ENCODE measurements around the gene ABRACL.
A peak's percentile ranks its signal among the peaks of the same experiment; 100 is the strongest.

ABRACL gene

GRCh38 chr6:139054001-139054400 is 25.5 kb downstream of the ABRACL start:
- no peak for DNase-seq (ENCODE audit: low spot score)

GRCh38 chr6:139055709-139056108 is 27.2 kb downstream of the ABRACL start:
- no peak for DNase-seq (ENCODE audit: low spot score)

- DNase-seq (ENCODE audit: low spot score), result no peak
These were observed 29.5 kb downstream of the ABRACL start for GRCh38 chr6:139058029-139058428.

GRCh38 chr6:139060332-139060731 is 31.8 kb downstream of the ABRACL start:
- no peak for DNase-seq (ENCODE audit: low spot score)

GRCh38 chr6:139062932-139063646 is 34.5 kb downstream of the ABRACL start:
- no peak for DNase-seq (ENCODE audit: low spot score)

- no peak for DNase-seq (ENCODE audit: low spot score)
These were observed 36.6 kb downstream of the ABRACL start for GRCh38 chr6:139064981-139065665.

GRCh38 chr6:139066080-139066479 is 37.5 kb downstream of the ABRACL start:
- DNase-seq (ENCODE audit: low spot score), result no peak

GRCh38 chr6:139068846-139069245 is 40.3 kb downstream of the ABRACL start:
- DNase-seq (ENCODE audit: low spot score), result no peak

GRCh38 chr6:139073118-139073517 is 44.6 kb downstream of the ABRACL start:
- DNase-seq (ENCODE audit: low spot score), result peak; percentile 55

GRCh38 chr6:139079018-139079417 is 50.5 kb downstream of the ABRACL start:
- DNase-seq (ENCODE audit: low spot score), result no peak

- no peak for DNase-seq (ENCODE audit: low spot score)
These were observed 51.8 kb downstream of the ABRACL start for GRCh38 chr6:139080255-139080920.

- DNase-seq (ENCODE audit: low spot score), result no peak
These were observed 52.9 kb downstream of the ABRACL start for GRCh38 chr6:139081471-139081870.

- DNase-seq (ENCODE audit: low spot score), result no peak
These were observed 53.8 kb downstream of the ABRACL start for GRCh38 chr6:139082370-139082769.

GRCh38 chr6:139091826-139092225 is 63.3 kb downstream of the ABRACL start:
- no peak for DNase-seq (ENCODE audit: low spot score)
